HT1080 (cell line): ENCODE measurements around the gene KCNA2. TPM values are rescaled to one million over a fixed set of nuclear protein-coding genes. Genes with fewer than 3 reads are reported as not detected.

Experiments
- DNase-seq: peaks from one replicate; pipeline ENCODE4 v3.0.0-alpha.2; 2015; ENCODE audit warnings: low read depth
- total RNA-seq: library from RNA; depleted of rRNA; stranded (reverse); fragments of >200 nt; shearing (Covaris generic); gene quantifications from 2 replicates; pipeline ENCODE4 v1.2.3, GENCODE V29; 2014

KCNA2 gene
- total RNA-seq, 1 experiment from 2014 or later = not detected

GRCh38 chr1:110630839-110631663, 24.9 kb upstream of the KCNA2 start:
- DNase-seq = peak; percentile 58

DNA sequence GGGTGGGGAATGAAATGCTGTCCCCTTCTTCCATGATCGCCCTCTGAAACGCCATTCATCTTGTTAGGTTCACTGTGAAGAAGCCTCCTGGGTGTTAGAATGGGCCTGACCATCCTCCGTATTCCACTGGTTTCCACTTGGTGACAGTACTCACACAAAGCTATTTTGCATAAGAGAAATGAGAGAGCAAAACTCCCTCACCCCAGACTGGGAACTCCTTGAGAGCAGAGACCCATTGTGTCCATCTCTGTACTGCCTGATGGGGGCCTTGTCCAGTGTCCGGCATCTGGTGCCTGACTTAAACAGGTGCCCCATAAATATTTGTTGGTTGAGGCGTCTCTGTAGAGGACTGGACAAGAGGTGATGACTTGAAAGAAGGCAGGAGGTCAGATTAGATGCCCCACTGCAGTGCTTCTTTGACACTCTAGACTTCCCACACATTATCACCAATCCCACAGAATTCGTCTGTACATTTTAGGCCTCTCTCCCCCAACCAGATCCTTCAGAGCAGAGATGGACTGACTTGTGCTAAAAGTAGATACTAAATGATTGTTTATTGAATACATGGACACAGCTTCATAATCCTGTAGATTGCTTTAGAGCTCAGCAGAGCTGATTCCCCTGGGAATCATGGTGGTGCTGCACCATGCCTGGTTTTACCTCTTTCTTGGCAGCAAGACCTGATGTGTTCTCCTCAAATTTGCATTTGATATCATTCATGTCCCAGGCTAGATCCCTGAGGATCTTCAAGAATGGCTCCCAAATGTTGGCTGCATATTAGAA, 22.4 kb upstream of the KCNA2 start:
- DNase-seq = no peak

GRCh38 chr1:110627764-110628163, 21.6 kb upstream of the KCNA2 start:
- DNase-seq = no peak

GRCh38 chr1:110626889-110627288, 20.7 kb upstream of the KCNA2 start:
- DNase-seq = no peak

DNA sequence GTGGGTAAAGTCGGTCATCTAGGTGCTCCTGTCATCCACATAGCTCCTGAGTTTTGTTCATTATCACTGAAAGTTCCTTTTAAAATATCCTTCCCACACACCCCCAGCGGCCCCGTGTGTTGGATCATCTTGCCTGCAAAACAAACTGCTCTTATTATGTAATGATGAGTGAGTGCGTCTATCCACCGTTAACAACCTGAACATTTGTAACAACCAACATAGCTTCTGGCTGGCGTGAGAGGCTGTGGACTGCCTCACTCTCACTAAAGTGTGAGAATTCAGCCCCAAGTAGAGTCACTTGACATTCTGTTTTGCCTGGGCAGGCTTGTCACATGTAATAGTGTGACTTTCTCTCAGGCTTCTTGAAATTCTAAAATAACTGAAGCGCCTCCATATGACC, 14.5 kb upstream of the KCNA2 start:
- no peak for DNase-seq

DNA sequence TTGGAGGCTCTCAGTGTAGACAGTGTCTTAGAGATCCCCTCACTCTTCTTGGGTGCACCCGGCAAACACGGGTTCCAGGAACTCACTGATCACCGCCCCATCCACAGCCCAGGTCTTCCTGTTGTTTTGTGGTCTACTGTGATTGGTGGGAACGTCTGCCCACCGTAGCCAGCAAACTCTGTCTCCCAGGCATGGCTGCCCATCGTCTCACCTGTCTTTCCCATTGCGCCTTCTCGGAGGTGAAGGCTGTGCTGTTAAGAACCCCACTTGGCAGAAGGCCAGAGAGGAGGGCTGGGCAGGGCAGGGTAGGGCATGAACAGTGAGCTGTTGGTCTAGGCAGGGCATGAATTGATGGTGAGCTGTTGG, 14.1 kb upstream of the KCNA2 start:
- no peak for DNase-seq

- peak; percentile 66 for DNase-seq
Measured at GRCh38 chr1:110619412-110620249, 13.5 kb upstream of the KCNA2 start.

- DNase-seq = no peak
Measured at GRCh38 chr1:110618668-110619067, 12.5 kb upstream of the KCNA2 start.

- DNase-seq = no peak
Measured at GRCh38 chr1:110617589-110617988, 11.4 kb upstream of the KCNA2 start.

- no peak for DNase-seq
Measured at GRCh38 chr1:110617116-110617515, 11.0 kb upstream of the KCNA2 start.

GRCh38 chr1:110616587-110616986, 10.4 kb upstream of the KCNA2 start:
- DNase-seq = peak; percentile 57

- DNase-seq = peak; percentile 59
Measured at GRCh38 chr1:110615548-110616130, 9.5 kb upstream of the KCNA2 start.

DNA sequence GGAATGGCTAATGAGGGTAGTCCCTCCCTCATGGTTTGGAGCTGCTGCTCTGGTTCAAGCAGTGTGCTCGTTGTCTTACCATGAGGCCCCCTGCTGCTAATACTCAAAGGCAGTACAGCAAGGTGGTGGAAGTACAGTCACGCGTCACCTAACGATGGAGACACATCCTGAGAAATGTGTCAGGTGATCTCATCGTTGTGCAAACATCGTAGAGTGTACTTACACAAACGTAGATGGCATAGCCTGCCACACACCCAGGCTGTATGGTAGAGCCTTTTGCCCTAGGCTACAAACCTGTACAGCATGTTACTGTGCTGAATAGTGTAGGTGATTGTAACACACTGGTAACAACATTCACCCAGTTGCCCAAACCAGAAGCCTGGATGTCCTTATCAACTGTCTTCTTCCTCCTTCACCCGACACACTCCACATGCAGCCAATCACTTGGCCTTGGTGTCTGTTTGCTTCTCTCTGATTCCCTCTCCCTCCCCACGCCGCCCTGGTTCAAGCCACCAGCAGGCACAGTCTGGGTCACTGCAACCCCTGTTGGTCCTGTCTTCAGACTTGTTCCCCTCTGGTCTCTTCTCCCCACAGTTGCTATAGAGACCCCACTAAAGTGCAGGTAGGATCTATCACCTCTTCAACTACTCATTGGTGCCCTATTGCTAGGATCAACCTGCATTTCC, 6.0 kb upstream of the KCNA2 start:
- no peak for DNase-seq

- DNase-seq = no peak
Measured at GRCh38 chr1:110610696-110611286, 4.6 kb upstream of the KCNA2 start.

GRCh38 chr1:110610084-110610483, 3.9 kb upstream of the KCNA2 start:
- no peak for DNase-seq

DNA sequence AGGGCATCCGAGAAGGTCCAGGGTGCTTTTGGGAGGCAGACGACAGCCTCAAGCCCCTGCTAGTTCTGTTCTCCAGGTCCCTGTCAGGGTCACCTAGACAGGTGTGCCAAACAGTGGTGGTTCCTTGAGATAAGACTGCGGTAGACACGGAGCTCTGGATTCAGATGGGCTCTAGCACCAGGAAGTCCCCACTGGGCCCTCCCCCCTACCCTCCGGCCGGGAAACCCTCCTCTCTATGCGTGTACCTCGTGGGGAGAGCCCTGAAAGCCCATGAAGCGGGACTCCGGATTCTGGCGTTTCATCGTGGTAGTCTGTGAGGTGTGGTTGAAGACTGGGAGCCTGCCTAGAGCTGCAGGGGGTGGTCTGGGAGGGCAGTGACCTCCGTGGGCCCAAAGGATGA, 2.1 kb upstream of the KCNA2 start:
- no peak for DNase-seq

GRCh38 chr1:110607536-110608230, 1.5 kb upstream of the KCNA2 start:
- no peak for DNase-seq

DNA sequence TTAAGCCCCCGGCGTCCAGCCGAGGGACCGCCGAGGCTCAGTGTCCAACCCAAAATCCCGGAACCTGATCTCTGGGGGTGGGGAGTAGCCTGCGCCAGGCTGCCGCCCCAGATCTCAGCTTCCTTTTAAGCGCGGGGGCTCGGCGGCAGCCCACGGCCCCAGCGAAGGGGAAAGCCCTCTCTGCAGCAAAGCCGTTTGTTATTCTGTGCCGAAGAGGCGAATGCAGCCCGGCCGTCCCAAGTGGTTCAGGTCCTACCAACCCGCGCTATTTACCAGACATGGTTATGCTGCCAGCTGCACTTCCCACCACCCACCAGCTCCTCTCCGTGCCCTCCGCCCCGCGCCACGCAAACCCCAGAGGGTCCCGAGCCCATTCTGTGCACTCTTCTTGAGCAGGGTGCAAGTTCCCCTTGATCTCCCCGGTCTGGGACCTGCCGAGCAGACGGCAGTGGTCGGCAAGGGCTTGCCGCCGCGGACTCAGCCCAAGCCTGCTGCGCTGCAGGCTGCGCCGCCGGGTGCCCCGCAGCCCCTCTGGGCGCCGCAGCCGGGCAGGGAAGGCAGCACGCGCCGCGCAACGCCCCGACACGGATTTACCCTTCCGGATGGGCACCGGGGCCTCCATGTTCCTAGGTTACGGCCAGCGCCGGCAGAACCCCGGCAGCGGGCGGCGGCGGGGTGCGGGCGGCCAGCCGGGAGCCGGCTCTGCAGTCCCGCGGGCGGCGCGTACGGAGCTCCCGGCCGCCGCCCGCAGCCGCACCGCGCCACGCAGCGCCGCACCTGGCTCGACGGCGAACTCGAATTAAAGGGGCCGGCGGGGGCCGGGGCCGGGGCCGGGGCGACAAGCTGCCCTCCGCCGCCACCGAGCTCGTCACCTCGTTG, 738 bp upstream of the KCNA2 start:
- DNase-seq = no peak

GRCh38 chr1:110605446-110605845, 712 bp downstream of the KCNA2 start:
- DNase-seq = no peak
